Daoy (cell line): ENCODE results near the gene ARIH2. TPM values are rescaled to one million over a fixed set of nuclear protein-coding genes. Genes with fewer than 3 reads are reported as not detected.

Experiments
- DNase-seq: peaks from one replicate; pipeline ENCODE4 v3.0.0-alpha.2; 2015; ENCODE audit warnings: low read depth
- total RNA-seq: library from RNA; depleted of rRNA; stranded (reverse); fragments of >200 nt; shearing (Covaris generic); gene quantifications from 2 replicates; pipeline ENCODE4 v1.2.3, GENCODE V29; 2014

Gene ARIH2
- total RNA-seq, 1 experiment from 2014 or later, result 84.5 TPM

- DNase-seq, result no peak
Measured at GRCh38 chr3:48974076-48974864, 55.6 kb downstream of the ARIH2 start.

GRCh38 chr3:48979451-48979850, 60.8 kb downstream of the ARIH2 start:
- DNase-seq, result no peak

GRCh38 chr3:48980295-48980694, 61.7 kb downstream of the ARIH2 start:
- DNase-seq, result no peak

GRCh38 chr3:48982016-48982415, 63.4 kb downstream of the ARIH2 start:
- no peak for DNase-seq

GRCh38 chr3:48982686-48983085, 64.0 kb downstream of the ARIH2 start:
- DNase-seq, result no peak

- DNase-seq, result no peak
Measured at GRCh38 chr3:48983096-48983495, 64.5 kb downstream of the ARIH2 start.

GRCh38 chr3:48984663-48985062, 66.0 kb downstream of the ARIH2 start:
- DNase-seq, result no peak

- no peak for DNase-seq
Measured at GRCh38 chr3:48985831-48986376, 67.3 kb downstream of the ARIH2 start.

- DNase-seq, result no peak
Measured at GRCh38 chr3:48989126-48989795, 70.6 kb downstream of the ARIH2 start.

- DNase-seq, result peak; percentile 92
Measured at GRCh38 chr3:48989796-48990635, 71.4 kb downstream of the ARIH2 start, which contains the start of gene P4HTM. Gene P4HTM (plus strand): TSS chr3:48990241. CDS start chr3:48990257, 16 bp downstream.

GRCh38 chr3:48990636-48991469, 72.2 kb downstream of the ARIH2 start:
- DNase-seq, result no peak

- DNase-seq, result no peak
Measured at GRCh38 chr3:48991851-48992545, 73.4 kb downstream of the ARIH2 start.

GRCh38 chr3:48993834-48994233, 75.2 kb downstream of the ARIH2 start:
- no peak for DNase-seq

- no peak for DNase-seq
Measured at GRCh38 chr3:48996640-48997039, 78.0 kb downstream of the ARIH2 start.

GRCh38 chr3:48997102-48997635, 78.5 kb downstream of the ARIH2 start:
- no peak for DNase-seq

- no peak for DNase-seq
Measured at GRCh38 chr3:48997714-48998637, 79.3 kb downstream of the ARIH2 start.

- DNase-seq, result no peak
Measured at GRCh38 chr3:48999085-48999858, 80.6 kb downstream of the ARIH2 start.

GRCh38 chr3:49001155-49001554, 82.5 kb downstream of the ARIH2 start:
- no peak for DNase-seq
